ENCODE measurements around the gene DTL. TPM values are rescaled to one million over a fixed set of nuclear protein-coding genes. Genes with fewer than 3 reads are reported as not detected.

The DTL gene
- total RNA-seq, 1 donor from 2014 or later = 0.79 TPM

DNA sequence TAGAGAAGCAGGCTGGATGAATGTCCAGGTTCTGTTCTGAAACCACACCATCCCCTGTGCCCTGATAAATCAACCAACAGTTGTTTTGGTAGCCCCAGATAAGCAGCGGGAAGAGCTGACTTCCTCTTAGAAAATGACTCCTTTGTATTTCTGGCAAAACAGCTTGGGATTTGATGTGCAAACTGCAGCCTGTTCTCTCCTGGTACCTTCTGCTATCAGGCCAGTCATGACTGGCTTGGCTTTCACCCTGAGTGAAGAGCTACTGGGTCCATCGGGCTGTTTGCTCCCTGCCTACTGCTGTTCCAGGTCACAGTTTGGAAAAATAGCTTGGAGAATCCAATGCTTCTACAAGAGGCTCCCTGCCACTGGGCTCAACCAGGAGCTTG is 116.8 kb downstream of the DTL start:
- intact Hi-C loops (cut with micrococcal nuclease) = no loop called here
- DNase-seq = no peak
- ATAC-seq = no peak

DNA sequence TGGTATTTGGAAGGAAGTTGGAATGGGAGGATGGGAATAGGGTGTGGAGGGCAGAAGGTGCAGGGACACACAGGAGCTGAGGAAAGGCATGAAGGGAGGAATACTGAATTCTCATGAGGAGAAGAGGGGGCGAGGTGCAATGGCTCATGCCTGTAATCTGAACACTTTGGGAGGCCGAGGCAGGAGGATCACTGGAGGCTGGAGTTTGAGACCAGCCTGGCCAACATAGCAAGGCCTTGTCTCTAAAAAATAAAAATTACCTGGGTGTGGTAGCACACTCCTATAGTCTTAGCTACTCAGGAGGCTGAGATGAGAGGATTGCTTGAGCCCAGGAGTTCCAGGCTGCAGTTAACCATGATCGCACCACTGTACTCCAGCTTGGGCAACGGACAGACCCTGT is 117.3 kb downstream of the DTL start:
- intact Hi-C loops (cut with micrococcal nuclease) = no loop called here
- no peak for ATAC-seq
- no peak for DNase-seq

DNA sequence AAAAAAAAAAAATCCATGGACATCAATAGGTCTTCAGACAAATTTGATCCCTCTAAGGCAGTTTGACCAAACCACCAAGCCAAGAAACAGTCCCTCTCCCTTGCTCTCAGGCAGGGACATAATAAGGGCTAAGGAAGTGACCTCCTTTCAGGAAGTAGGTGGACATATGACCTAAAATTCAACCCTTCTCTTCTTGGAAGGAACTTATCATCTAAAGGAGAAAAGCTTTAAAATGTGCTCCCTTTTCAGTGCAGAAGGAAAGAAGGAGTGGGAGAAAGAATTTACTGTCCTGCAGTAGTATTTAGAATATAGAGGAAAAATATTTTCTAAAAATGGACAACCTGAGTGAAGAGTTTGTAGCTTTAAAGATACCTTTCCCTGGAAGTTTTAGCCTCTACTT is 118.1 kb downstream of the DTL start:
- ATAC-seq = no peak
- intact Hi-C loops (cut with micrococcal nuclease) = no loop called here
- no peak for DNase-seq

Small RNA genes within 50 kb of the gene (microRNA-seq; reads per million reads assigned to microRNA genes)
- gene MIR3122 (ENCODE audit: borderline number of aligned reads) = not detected

Other genes with a start within 250 kb of the DTL start
- 25.0 TPM for gene LPGAT1, start 205.0 kb upstream of the DTL start, total RNA-seq
- gene INTS7, start 191 bp upstream of the DTL start, total RNA-seq = 10.9 TPM
- gene PPP2R5A, start 249.7 kb downstream of the DTL start, total RNA-seq = 80.7 TPM